ENCODE results near the gene GOLT1A. TPM values are rescaled to one million over a fixed set of nuclear protein-coding genes. Genes with fewer than 3 reads are reported as not detected.

GOLT1A gene
- total and polyA plus RNA-seq, 10 of the 15 experiments (the other 5 are each of a cell fraction or from before 2014, with no cell fraction given), result 0.09 to 0.46 TPM; not detected in 8

- no peaks in the 10 kb centered on the region for H3K9me3 ChIP-seq (replicated peaks; ENCODE audit: control insufficient read depth, insufficient read depth, low read length)
- no peak overlapping the region for H2AFZ ChIP-seq (ENCODE audit: control insufficient read depth, low read depth, low read length)
- no peaks in the 10 kb centered on the region for H3K79me2 ChIP-seq (ENCODE audit: control insufficient read depth, insufficient read depth, low read length)
- no peaks in the 10 kb centered on the region for H4K20me1 ChIP-seq (ENCODE audit: control insufficient read depth, insufficient read depth)
- FAIRE-seq (no peak), ATAC-seq (no peak), DNase-seq (ENCODE audit: low read depth, low spot score) (no peak)
- BruUV-seq (replicated peaks), result no TSS peak
- H3K27ac ChIP-seq (ENCODE audit: control insufficient read depth, insufficient read depth), result no peak overlapping the region
- ChIA-PET POLR2A (interaction anchor here (0.5 kb wide), 1 partner anchor 23 kb away, joined by 3 read pairs; no protein-coding TSS in a partner anchor), RAD21 (ENCODE audit: unreplicated experiment) (no interaction called here), SMC1A (ENCODE audit: uncharacterized antibody, unreplicated experiment) (no interaction called here), CTCF (no interaction called here)
- H3K36me3 ChIP-seq (ENCODE audit: control insufficient read depth in 2 of 2, insufficient read depth in 2 of 2, low read length in 1 of 2), result no peaks in the 10 kb centered on the region
- no peaks in the 10 kb centered on the region for H3K4me1 ChIP-seq (ENCODE audit: control insufficient read depth, insufficient read depth, low read length)
- intact Hi-C loops (cut with micrococcal nuclease; ENCODE audit: unreplicated experiment) (no loop called here), in situ Hi-C loops (cut with MboI) (no loop called here)
- H3K27me3 ChIP-seq (replicated peaks in 1 of 2; ENCODE audit: control insufficient read depth in 2 of 2, insufficient read depth in 2 of 2, low read length in 1 of 2), result peaks cover 0 to 4% of the 10 kb centered on the region in 2 experiments
- no peak overlapping the region for H3K9ac ChIP-seq (ENCODE audit: control insufficient read depth, insufficient read depth, low read length)
- H3K4me2 ChIP-seq (ENCODE audit: control insufficient read depth, insufficient read depth), result no peak overlapping the region
- H3K4me3 ChIP-seq, result no peak overlapping the region
- WGBS (ENCODE audit: insufficient coverage, insufficient replicate concordance, low lambda C conversion rate, missing lambda C conversion rate), result 25% methylated on average over 16 of the region's 17 CpGs
- no peak for TF ChIP-seq GATAD2B (conservative IDR thresholded peaks at IDR 0.05; ENCODE audit: low read depth)
- TF ChIP-seq STAT1 (conservative IDR thresholded peaks at IDR 0.05), result no peak
- TF ChIP-seq CHD1 (IDR thresholded peaks at IDR 0.05; ENCODE audit: low read depth, low read length), result no peak
- no peak for TF ChIP-seq ZZZ3 (IDR thresholded peaks at IDR 0.05; ENCODE audit: control insufficient read depth, insufficient read length, low read depth)
- no peak for TF ChIP-seq BCLAF1 (IDR thresholded peaks at IDR 0.05)
- TF ChIP-seq ZBED1 (IDR thresholded peaks at IDR 0.05; ENCODE audit: borderline replicate concordance), result no peak
- TF ChIP-seq SIX5 (IDR thresholded peaks at IDR 0.05; ENCODE audit: low read depth, low read length, severe bottlenecking), result no peak
- no peak for TF ChIP-seq CEBPZ (IDR thresholded peaks at IDR 0.05; ENCODE audit: low read depth, low read length)
- no peak for TF ChIP-seq SIN3A (IDR thresholded peaks at IDR 0.05; ENCODE audit: low read depth, low read length)
- no peak for TF ChIP-seq HDAC6 (IDR thresholded peaks at IDR 0.05; ENCODE audit: unreplicated experiment)
- TF ChIP-seq RCOR1 (conservative IDR thresholded peaks at IDR 0.05; ENCODE audit: low read depth, low read length), result no peak
- no peak for TF ChIP-seq HDGF (IDR thresholded peaks at IDR 0.05)
- no peak for TF ChIP-seq ZNF384 (IDR thresholded peaks at IDR 0.05; ENCODE audit: borderline replicate concordance, low read depth, low read length)
- TF ChIP-seq EP300 (IDR thresholded peaks at IDR 0.05; ENCODE audit: borderline replicate concordance in 1 of 2, control insufficient read depth in 1 of 2, low read depth in 2 of 2, low read length in 2 of 2), result no peak
- no peak for TF ChIP-seq NKRF (conservative IDR thresholded peaks at IDR 0.05)
- TF ChIP-seq IKZF1 (conservative IDR thresholded peaks at IDR 0.05), result no peak
- no peak for TF ChIP-seq YBX1 (IDR thresholded peaks at IDR 0.05)
Measured at GRCh38 chr1:204223129-204223860, 9.5 kb upstream of the GOLT1A start.
